Small intestine (tissue), 7 donors: ENCODE measurements around the gene TCFL5. TPM values are rescaled to one million over a fixed set of nuclear protein-coding genes. Genes with fewer than 3 reads are reported as not detected.

Experiments used
- DNase-seq, 2 donors: peaks; one replicate each; pipeline versions ENCODE4 v3.0.0 to v3.0.0-alpha.2; 2013
- FAIRE-seq: peaks from 2 replicates; lab custom pipeline; 2012; peaks lifted over from hg19 to GRCh38; lab: Jason Lieb, UNC
- H3K27ac ChIP-seq, 3 donors: one replicate each; pipeline ENCODE4 v1.5.1; 2013; ENCODE audit warnings: low read length in 2 of 3, mild to moderate bottlenecking in 2 of 3, control low read depth in 1 of 3, inconsistent platforms in 1 of 3, low read depth in 1 of 3, moderate library complexity in 1 of 3
- H3K27me3 ChIP-seq, 3 donors: one replicate each; pipeline ENCODE4 v1.6.1; 2013; ENCODE audit warnings: low read length in 3 of 3, inconsistent platforms in 1 of 3; ENCODE audit not compliant: control insufficient read depth in 3 of 3, insufficient read depth in 3 of 3
- H3K36me3 ChIP-seq, 3 donors: one replicate each; pipeline ENCODE4 v1.6.1; 2013; ENCODE audit warnings: low read length in 3 of 3, inconsistent platforms in 1 of 3, low read depth in 1 of 3, mild to moderate bottlenecking in 1 of 3, moderate library complexity in 1 of 3; ENCODE audit not compliant: control insufficient read depth in 3 of 3, insufficient read depth in 2 of 3
- H3K4me1 ChIP-seq, 3 donors: one replicate each; pipeline ENCODE4 v1.6.1; 2013; ENCODE audit warnings: low read length in 2 of 3, inconsistent platforms in 1 of 3, low read depth in 1 of 3, mild to moderate bottlenecking in 1 of 3, moderate library complexity in 1 of 3; ENCODE audit not compliant: control insufficient read depth in 3 of 3, insufficient read depth in 2 of 3
- H3K4me3 ChIP-seq, 3 donors: one replicate each; pipeline ENCODE4 v1.5.1; 2013; ENCODE audit warnings: low read length in 3 of 3, control low read depth in 1 of 3, inconsistent platforms in 1 of 3, low read depth in 1 of 3, mild to moderate bottlenecking in 1 of 3, moderate library complexity in 1 of 3
- H3K9me3 ChIP-seq, 2 donors: one replicate each; pipeline ENCODE4 v1.6.1; 2013; ENCODE audit warnings: low read depth in 1 of 2, low read length in 1 of 2; ENCODE audit not compliant: control insufficient read depth in 2 of 2, insufficient read depth in 1 of 2
- WGBS, 3 donors: extraction: QIAGEN DNeasy Blood & Tissue Kit; methylation state at CpG; one replicate each; pipeline ENCODE4 v1.1.7; 2013; 5-methylcytosine and 5-hydroxymethylcytosine counted together
- polyA plus RNA-seq, 4 donors: library from polyadenylated mRNA; stranded (reverse) in 3 of 4; unstranded in 1 of 4; fragments of 200-250 nt in 3 of 4; fragments of 120-200 nt in 1 of 4; gene quantifications; one replicate each; pipeline versions ENCODE4 v1.2.1 to v1.2.3, GENCODE V29; 2013
- donor health status: healthy with polysubstance abuse.
- donor health status: control.
- donor health status: control.
- donor health status: Bipolar disorder and iron deficiency.
- donor health status: healthy.

TCFL5 gene
- polyA plus RNA-seq, 4 donors = 4.2 to 5.7 (median 4.6) TPM

DNA sequence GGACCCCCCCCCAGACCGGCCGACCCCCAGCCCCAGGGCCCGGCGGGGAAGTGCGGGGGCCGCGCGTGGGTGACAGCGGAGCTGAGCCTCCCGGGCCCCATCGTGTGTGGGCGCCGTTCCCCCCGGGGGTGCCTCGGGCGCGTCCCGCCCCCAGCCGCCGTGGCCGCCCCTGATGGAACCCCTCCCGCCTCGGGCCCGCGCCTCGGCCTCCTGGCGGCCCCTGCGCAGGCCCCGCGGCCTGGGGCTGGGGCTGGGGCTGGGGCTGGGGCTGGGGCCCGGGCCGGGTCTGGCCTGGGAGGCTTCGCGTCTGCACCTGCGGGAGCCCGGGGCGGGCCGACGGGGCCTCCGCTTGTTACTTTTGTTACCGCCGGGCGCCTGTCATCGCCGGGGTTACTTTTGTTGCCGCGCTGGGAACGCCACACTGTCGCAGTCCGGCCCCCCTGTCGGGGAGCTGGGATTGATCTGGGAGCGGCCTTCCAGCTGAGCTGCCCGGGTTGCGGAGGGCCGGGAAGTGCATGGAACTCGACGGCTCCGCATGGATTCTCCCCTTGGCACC is 56.4 kb downstream of the TCFL5 start:
- Histone ChIP-seq H3K27ac (peak overlapping the region; percentile 67 to 96 (median 72)), H3K36me3 (peaks cover 13 to 64% (median 16%) of the 10 kb centered on the region in 3 donors), H3K27me3 (no peaks in the 10 kb centered on the region), H3K9me3 (no peaks in the 10 kb centered on the region), H3K4me1 (peaks cover 0 to 21% (median 6%) of the 10 kb centered on the region in 3 donors), H3K4me3 (peak overlapping the region; percentile 78 to 95 (median 95))
- WGBS, 3 donors = 1% methylated on average over 23 to 58 of the region's 58 CpGs
- DNase-seq (peak; percentile 37 to 59), FAIRE-seq (no peak)

DNA sequence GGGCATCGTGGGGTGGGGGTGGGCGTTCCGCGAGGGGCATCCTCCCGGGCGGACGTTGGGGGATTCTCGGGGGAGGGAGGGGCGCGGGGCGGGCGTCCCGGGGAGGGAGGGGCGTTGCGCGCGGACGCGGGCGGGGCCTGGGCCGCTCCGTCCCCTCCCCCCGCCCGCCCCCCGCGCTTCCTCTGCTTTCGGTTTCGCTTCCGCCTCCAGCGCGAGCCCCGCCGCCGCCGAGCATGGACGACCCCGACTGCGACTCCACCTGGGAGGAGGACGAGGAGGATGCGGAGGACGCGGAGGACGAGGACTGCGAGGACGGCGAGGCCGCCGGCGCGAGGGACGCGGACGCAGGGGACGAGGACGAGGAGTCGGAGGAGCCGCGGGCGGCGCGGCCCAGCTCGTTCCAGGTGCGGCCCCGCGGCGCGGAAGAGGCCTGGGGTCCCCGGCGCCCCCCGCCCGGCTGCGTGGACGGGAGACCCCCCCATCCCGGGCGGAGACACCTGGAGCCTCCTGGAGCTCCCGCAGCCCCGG is 56.9 kb downstream of the TCFL5 start, which contains the start of gene OGFR:
OGFR (plus strand) TSS at position 209 of the 528 bp plus-strand sequence; CDS start at position 234, 25 bp downstream.
- WGBS, 3 donors = 0 to 1% (median 1%) methylated on average over 10 to 77 of the region's 77 CpGs
- Histone ChIP-seq H3K27ac (peak within 1 kb of the TSS; percentile 67 to 96 (median 72)), H3K9me3 (no peaks in the 10 kb centered on the region), H3K4me3 (peak within 1 kb of the TSS; percentile 78 to 95 (median 95)), H3K27me3 (no peaks in the 10 kb centered on the region), H3K4me1 (peaks cover 0 to 21% (median 6%) of the 10 kb centered on the region in 3 donors), H3K36me3 (peaks cover 14 to 64% (median 15%) of the 10 kb centered on the region in 3 donors)
- FAIRE-seq (no peak), DNase-seq (peak; percentile 67 to 89)

GRCh38 chr20:62804021-62804626 is 57.5 kb downstream of the TCFL5 start:
- WGBS, 3 donors = 19 to 21% (median 19%) methylated on average over 24 to 25 of the region's 25 CpGs
- H3K9me3 ChIP-seq = no peaks in the 10 kb centered on the region
- H3K27ac ChIP-seq = peak overlapping the region in 2 of 3 donors; percentile 20 to 65
- peaks cover 13 to 64% (median 17%) of the 10 kb centered on the region in 3 donors for H3K36me3 ChIP-seq
- no peak for DNase-seq
- H3K27me3 ChIP-seq = no peaks in the 10 kb centered on the region
- FAIRE-seq = no peak
- peak overlapping the region; percentile 12 to 95 (median 95) for H3K4me3 ChIP-seq
- H3K4me1 ChIP-seq = peaks cover 0 to 21% (median 6%) of the 10 kb centered on the region in 3 donors

DNA sequence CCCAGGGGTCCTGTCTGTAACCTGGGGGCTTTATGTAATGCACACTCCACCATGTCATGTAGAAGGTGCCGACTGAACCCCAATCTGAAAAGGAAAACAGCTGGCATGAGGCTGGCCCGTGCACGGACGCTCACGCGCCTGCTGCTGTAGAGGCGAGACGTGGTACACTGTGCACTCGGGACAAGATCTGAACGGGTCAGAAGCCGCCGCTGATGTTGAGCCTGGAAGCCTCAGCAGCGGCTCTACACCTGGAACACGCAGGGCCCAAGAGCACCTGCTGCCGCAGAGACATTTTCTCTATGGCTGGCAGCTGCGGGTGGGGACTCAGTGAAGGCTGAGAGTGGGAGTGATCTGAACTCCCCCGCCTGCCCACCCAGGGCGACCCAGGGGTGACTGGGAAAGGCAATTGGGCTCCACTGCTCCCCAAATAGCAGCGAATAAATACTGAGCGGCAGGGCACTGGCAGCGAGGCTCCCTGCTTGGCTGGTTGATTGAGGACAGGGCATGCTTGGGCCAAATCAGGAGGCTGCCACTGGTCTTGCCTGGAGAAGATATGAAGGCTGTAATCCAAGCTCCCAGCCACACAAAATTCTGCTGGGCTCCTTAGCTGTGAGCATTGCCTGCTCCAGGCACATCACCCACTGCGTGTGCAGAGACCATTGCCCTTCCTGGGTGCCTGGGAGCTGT is 59.5 kb downstream of the TCFL5 start:
- Histone ChIP-seq H3K4me3 (no peak overlapping the region), H3K36me3 (peaks cover 9 to 64% (median 9%) of the 10 kb centered on the region in 3 donors), H3K27me3 (no peaks in the 10 kb centered on the region), H3K4me1 (peaks cover 1 to 37% (median 6%) of the 10 kb centered on the region in 3 donors), H3K9me3 (no peaks in the 10 kb centered on the region), H3K27ac (no peak overlapping the region)
- DNase-seq (no peak), FAIRE-seq (no peak)
- WGBS, 3 donors = 86 to 90% (median 88%) methylated on average over 22 of the region's 22 CpGs

DNA sequence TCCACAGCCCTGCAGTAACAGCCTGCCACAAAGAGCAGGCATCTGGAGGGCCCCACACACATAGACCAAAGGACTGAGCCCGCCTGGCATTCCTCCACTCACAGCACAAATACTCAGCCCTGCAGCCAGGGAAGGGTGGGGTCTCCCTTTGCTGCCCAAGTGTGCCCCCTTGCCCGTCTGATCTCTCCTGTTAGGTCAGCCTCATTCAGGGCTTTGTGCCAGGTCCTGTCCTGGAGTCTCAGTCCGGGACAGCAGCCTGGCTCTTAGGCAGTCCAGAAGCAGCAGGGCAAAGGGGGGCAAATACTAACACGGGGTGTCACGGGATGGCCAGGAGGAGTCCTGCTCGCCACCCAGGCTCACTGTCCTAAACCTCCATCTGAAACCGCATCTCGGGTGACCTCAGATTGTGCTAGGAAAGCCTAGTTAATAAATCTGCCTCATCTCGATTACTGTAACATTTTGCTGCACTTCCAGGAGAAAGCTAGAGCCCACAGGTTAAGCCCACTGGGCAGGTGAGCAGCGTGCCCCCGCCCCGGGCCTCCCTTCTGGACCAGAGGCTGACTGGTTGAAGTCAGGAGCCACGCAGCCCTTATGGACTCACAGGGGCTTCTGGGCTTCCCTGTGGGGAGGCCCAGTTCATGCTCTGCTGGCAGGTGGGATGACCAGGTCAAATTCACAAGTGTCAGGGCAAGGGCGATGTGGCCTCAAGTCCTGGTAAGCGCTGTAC is 60.2 kb downstream of the TCFL5 start:
- Histone ChIP-seq H3K4me1 (peaks cover 2 to 34% (median 4%) of the 10 kb centered on the region in 3 donors), H3K27ac (no peak overlapping the region), H3K4me3 (no peak overlapping the region), H3K9me3 (no peaks in the 10 kb centered on the region), H3K27me3 (no peaks in the 10 kb centered on the region), H3K36me3 (peaks cover 9 to 60% (median 9%) of the 10 kb centered on the region in 3 donors)
- no peak for FAIRE-seq
- WGBS, 3 donors = 85 to 87% (median 85%) methylated on average over 15 of the region's 15 CpGs
- DNase-seq = no peak

- DNase-seq = no peak
- H3K36me3 ChIP-seq = peaks cover 9 to 52% (median 9%) of the 10 kb centered on the region in 3 donors
- no peaks in the 10 kb centered on the region for H3K27me3 ChIP-seq
- no peak for FAIRE-seq
- peaks cover 0 to 26% (median 2%) of the 10 kb centered on the region in 3 donors for H3K4me1 ChIP-seq
- 88 to 90% (median 89%) methylated on average over 26 of the region's 26 CpGs for WGBS, 3 donors
- H3K4me3 ChIP-seq = no peak overlapping the region
- H3K9me3 ChIP-seq = no peaks in the 10 kb centered on the region
- no peak overlapping the region for H3K27ac ChIP-seq
These were observed 61.0 kb downstream of the TCFL5 start for GRCh38 chr20:62800314-62801259.

DNA sequence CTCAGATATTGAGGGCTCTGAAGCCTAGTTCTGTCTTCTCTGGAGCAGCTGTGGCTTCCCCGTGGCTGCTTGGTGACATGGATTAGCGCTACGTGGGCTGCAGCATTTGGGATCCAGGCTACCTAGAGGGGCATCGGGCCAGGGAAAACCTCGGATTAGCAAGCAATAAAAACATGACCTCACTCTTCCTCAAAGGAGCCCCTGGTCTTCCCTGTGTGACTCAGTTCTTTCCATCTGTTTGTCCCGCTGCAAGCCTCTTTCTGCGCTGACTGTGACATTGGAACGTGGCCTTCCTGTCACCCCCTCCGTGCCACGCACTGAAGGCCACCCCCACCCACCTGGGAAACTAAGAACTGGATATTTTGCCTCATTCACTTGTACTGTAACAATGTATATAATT is 61.7 kb downstream of the TCFL5 start:
- 77 to 92% (median 91%) methylated on average over 10 of the region's 10 CpGs for WGBS, 3 donors
- Histone ChIP-seq H3K27me3 (no peaks in the 10 kb centered on the region), H3K4me3 (no peak overlapping the region), H3K27ac (no peak overlapping the region), H3K36me3 (peaks cover 9 to 52% (median 9%) of the 10 kb centered on the region in 3 donors), H3K9me3 (no peaks in the 10 kb centered on the region), H3K4me1 (peaks cover 0 to 28% (median 2%) of the 10 kb centered on the region in 3 donors)
- FAIRE-seq (no peak), DNase-seq (no peak)
